Panc1 (cell line): Measurements from ENCODE around the gene TM2D3. TPM values are rescaled to one million over a fixed set of nuclear protein-coding genes. Genes with fewer than 3 reads are reported as not detected.

Experiments used
- ATAC-seq: fragments of 200-7000 bp; cut with Tn5 transposase; 2 replicates; pipeline ENCODE4 v1.9.1; 2020; ENCODE audit warnings: mild to moderate bottlenecking, moderate library complexity
- BruUV-seq: library from RNA; stranded (reverse); fragments of 400-500 nt; replicated peaks from 2 replicates; lab custom pipeline; 2021; lab: Mats Ljungman, UMichigan
- CTCF ChIA-PET: fragments of 300-600 bp; sonication (Branson Sonifier 250); formaldehyde crosslinking; loops from one replicate; lab custom pipeline; 2022; ENCODE audit warnings: antibody characterized with exemption; lab: Charles Lee
- POLR2A ChIA-PET: fragments of 300-600 bp; sonication (Branson Sonifier 250); formaldehyde crosslinking; loops from one replicate; lab custom pipeline; 2022; ENCODE audit warnings: antibody characterized with exemption; lab: Charles Lee
- DNase-seq: peaks from one replicate; pipeline ENCODE4 v3.0.0-alpha.2; 2010; ENCODE audit warnings: low read depth, low spot score
- H3K27ac ChIP-seq: 2 replicates; pipeline ENCODE4 v1.5.1; 2011; ENCODE audit warnings: mild to moderate bottlenecking, low read length, inconsistent platforms
- H3K27me3 ChIP-seq: fragments of 200-500 bp; sonication (Bioruptor generic); 2 replicates; pipeline ENCODE4 v1.6.0; 2014; ENCODE audit warnings: low read length, inconsistent platforms; ENCODE audit not compliant: control insufficient read depth, insufficient read depth
- H3K36me3 ChIP-seq: fragments of 200-500 bp; sonication (Bioruptor generic); 2 replicates; pipeline ENCODE4 v1.5.1; 2014; ENCODE audit warnings: inconsistent platforms, mild to moderate bottlenecking, low read length, moderate library complexity; ENCODE audit not compliant: control insufficient read depth, insufficient read depth
- H3K4me1 ChIP-seq: 2 replicates; pipeline ENCODE4 v1.5.1; 2011; ENCODE audit warnings: inconsistent platforms, mild to moderate bottlenecking, low read length, moderate library complexity; ENCODE audit not compliant: control insufficient read depth, insufficient read depth
- H3K4me3 ChIP-seq, 2 experiments: 2 replicates each; pipeline ENCODE4 v1.5.1; 2011 to 2012; ENCODE audit warnings: low read depth in 2 of 2, low read length in 2 of 2, mild to moderate bottlenecking in 2 of 2, inconsistent platforms in 1 of 2, moderate library complexity in 1 of 2
- H3K9me3 ChIP-seq: fragments of 200-500 bp; sonication (Bioruptor generic); 2 replicates; pipeline ENCODE4 v1.5.1; 2014; ENCODE audit warnings: low read depth, mild to moderate bottlenecking, inconsistent platforms, low read length, moderate library complexity; ENCODE audit not compliant: control insufficient read depth, insufficient read depth
- CTCF ChIP-seq: fragments of 450-650 bp; IDR thresholded peaks from 2 replicates; pipeline ENCODE4 v1.5.1; 2017; ENCODE audit warnings: mild to moderate bottlenecking
- POLR2AphosphoS5 ChIP-seq: IDR thresholded peaks from 2 replicates; pipeline ENCODE4 v1.6.1; 2012; ENCODE audit warnings: mild to moderate bottlenecking, low read depth, low read length, moderate library complexity
- SIN3A ChIP-seq: IDR thresholded peaks from 2 replicates; pipeline ENCODE4 v1.6.1; 2012; ENCODE audit warnings: low read depth, mild to moderate bottlenecking, low read length, moderate library complexity, borderline replicate concordance; ENCODE audit not compliant: insufficient read depth
- TCF7L2 ChIP-seq: IDR thresholded peaks from 2 replicates; pipeline ENCODE4 v1.6.1; 2011; ENCODE audit warnings: mild to moderate bottlenecking, low read depth, low read length, inconsistent platforms
- in situ Hi-C: cut with HindIII; loops from 2 replicates; pipeline ENCODE4 v1.10.0; 2016; ENCODE audit warnings: low sequenced_read_pairs, low pct_unique_long_range_greater_than_20kb
- intact Hi-C: fragments of 100-400 bp; cut with micrococcal nuclease; formaldehyde crosslinking; loops from one replicate; pipeline ENCODE4 v1.10.0; 2022; ENCODE audit not compliant: unreplicated experiment
- total RNA-seq: library from RNA; stranded (reverse); gene quantifications from one replicate; pipeline ENCODE4 v1.2.1, GENCODE V29; 2021; ENCODE audit not compliant: unreplicated experiment
- TF ChIP-seq, protein P1 (sequence below), 2 experiments: IDR thresholded peaks; 2 replicates each; pipeline ENCODE4 v1.6.1; 2011 to 2012; ENCODE audit warnings: low read depth in 2 of 2, control low read depth in 1 of 2, low read length in 1 of 2, mild to moderate bottlenecking in 1 of 2, moderate library complexity in 1 of 2; ENCODE audit not compliant: insufficient read depth in 1 of 2

The TM2D3 gene
- total RNA-seq, 1 experiment from 2014 or later = 53.4 TPM

GRCh38 chr15:101625980-101626379, 26.2 kb downstream of the TM2D3 start:
- no peak for ATAC-seq
- DNase-seq = no peak
- ChIA-PET POLR2A (no interaction called here), CTCF (interaction anchor here (0.6 kb wide), 1 partner anchor 111 kb away, joined by 7 read pairs; no protein-coding TSS in a partner anchor)
- no peak for TF ChIP-seq TCF7L2
- TF ChIP-seq CTCF = no peak
- no peak for TF ChIP-seq SIN3A
- TF ChIP-seq, protein P1, sequence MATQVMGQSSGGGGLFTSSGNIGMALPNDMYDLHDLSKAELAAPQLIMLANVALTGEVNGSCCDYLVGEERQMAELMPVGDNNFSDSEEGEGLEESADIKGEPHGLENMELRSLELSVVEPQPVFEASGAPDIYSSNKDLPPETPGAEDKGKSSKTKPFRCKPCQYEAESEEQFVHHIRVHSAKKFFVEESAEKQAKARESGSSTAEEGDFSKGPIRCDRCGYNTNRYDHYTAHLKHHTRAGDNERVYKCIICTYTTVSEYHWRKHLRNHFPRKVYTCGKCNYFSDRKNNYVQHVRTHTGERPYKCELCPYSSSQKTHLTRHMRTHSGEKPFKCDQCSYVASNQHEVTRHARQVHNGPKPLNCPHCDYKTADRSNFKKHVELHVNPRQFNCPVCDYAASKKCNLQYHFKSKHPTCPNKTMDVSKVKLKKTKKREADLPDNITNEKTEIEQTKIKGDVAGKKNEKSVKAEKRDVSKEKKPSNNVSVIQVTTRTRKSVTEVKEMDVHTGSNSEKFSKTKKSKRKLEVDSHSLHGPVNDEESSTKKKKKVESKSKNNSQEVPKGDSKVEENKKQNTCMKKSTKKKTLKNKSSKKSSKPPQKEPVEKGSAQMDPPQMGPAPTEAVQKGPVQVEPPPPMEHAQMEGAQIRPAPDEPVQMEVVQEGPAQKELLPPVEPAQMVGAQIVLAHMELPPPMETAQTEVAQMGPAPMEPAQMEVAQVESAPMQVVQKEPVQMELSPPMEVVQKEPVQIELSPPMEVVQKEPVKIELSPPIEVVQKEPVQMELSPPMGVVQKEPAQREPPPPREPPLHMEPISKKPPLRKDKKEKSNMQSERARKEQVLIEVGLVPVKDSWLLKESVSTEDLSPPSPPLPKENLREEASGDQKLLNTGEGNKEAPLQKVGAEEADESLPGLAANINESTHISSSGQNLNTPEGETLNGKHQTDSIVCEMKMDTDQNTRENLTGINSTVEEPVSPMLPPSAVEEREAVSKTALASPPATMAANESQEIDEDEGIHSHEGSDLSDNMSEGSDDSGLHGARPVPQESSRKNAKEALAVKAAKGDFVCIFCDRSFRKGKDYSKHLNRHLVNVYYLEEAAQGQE (IDR thresholded peaks at IDR 0.05; ENCODE audit: insufficient read depth in 1 of 2, low read depth in 2 of 2, low read length in 1 of 2) = no peak
- no peak for TF ChIP-seq POLR2AphosphoS5
- Histone ChIP-seq H3K4me3 (no peak overlapping the region), H3K27ac (no peak overlapping the region), H3K4me1 (no peaks in the 10 kb centered on the region), H3K36me3 (no peaks in the 10 kb centered on the region), H3K27me3 (no peaks in the 10 kb centered on the region), H3K9me3 (no peaks in the 10 kb centered on the region)
- in situ Hi-C loops (no loop called here), intact Hi-C loops (no loop called here)
- no TSS peak for BruUV-seq

DNA sequence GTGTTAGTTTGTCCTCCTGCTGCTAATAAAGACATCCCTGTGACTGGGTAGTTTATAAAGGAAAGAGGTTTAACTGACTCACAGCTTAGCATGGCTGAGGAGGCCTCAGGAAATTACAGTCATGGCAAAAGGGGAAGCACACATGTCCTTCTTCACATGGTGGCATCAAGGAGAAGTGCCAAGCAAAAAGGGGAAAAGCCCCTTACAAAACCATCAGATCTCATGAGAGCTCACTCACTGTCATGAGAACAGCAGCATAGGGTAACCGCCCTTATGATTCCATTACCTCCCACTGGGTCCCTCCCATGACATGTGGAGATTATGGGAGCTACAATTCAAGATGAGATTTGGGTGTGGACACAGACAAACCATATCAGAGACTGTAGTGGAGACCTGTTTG, 27.0 kb downstream of the TM2D3 start:
- Histone ChIP-seq H3K4me3 (no peak overlapping the region), H3K36me3 (no peaks in the 10 kb centered on the region), H3K27me3 (no peaks in the 10 kb centered on the region), H3K27ac (no peak overlapping the region), H3K9me3 (no peaks in the 10 kb centered on the region), H3K4me1 (no peaks in the 10 kb centered on the region)
- ChIA-PET POLR2A (no interaction called here), CTCF (no interaction called here)
- DNase-seq (no peak), ATAC-seq (no peak)
- in situ Hi-C loops = no loop called here
- TF ChIP-seq, protein P1 (IDR thresholded peaks at IDR 0.05; ENCODE audit: insufficient read depth in 1 of 2, low read depth in 2 of 2, low read length in 1 of 2) = no peak
- TF ChIP-seq SIN3A (no peak), CTCF (no peak)
- BruUV-seq = no TSS peak
- intact Hi-C loops = no loop called here
